SK-N-MC (cell line): ENCODE results near the gene GIMAP2.

Source experiments
- EZH2 ChIP-seq: fragments of 200-600 bp; sonication (generic); IDR thresholded peaks from one replicate; pipeline ENCODE4 v1.6.1; 2017; ENCODE audit warnings: antibody characterized with exemption
- FOXP2 ChIP-seq: optimal IDR thresholded peaks from 2 replicates; pipeline ENCODE3; 2011; ENCODE audit warnings: mild to moderate bottlenecking, moderate library complexity; ENCODE audit not compliant: insufficient read depth; ENCODE audit errors: extremely low read length, control extremely low read depth
- POLR2AphosphoS5 ChIP-seq: IDR thresholded peaks from 2 replicates; pipeline ENCODE4 v1.6.1; 2012; ENCODE audit warnings: mild to moderate bottlenecking, low read depth, low read length, borderline replicate concordance

GRCh38 chr7:150665896-150666295 is 19.6 kb upstream of the GIMAP2 start:
- no peak for TF ChIP-seq POLR2AphosphoS5
- no peak for TF ChIP-seq EZH2
- no peak for TF ChIP-seq FOXP2
